Measurements from ENCODE around the gene FKBP14. TPM values are rescaled to one million over a fixed set of nuclear protein-coding genes. Genes with fewer than 3 reads are reported as not detected.

FKBP14 gene
- total and polyA plus RNA-seq, 2 experiments from 2014 or later: 11.8 to 12.9 TPM

- Histone ChIP-seq H3K27ac (ENCODE audit: low read depth) (no peak overlapping the region), H3K27me3 (ENCODE audit: insufficient read depth) (no peaks in the 10 kb centered on the region), H3K4me2 (no peak overlapping the region), H3K9me2 (ENCODE audit: insufficient read depth) (no peaks in the 10 kb centered on the region), H3K4me1 (ENCODE audit: insufficient read depth) (peaks cover 25% of the 10 kb centered on the region), H3K79me2 (replicated peaks; ENCODE audit: insufficient read depth) (peaks cover 84% of the 10 kb centered on the region), H3K4me3 (no peak overlapping the region), H3F3A (replicated peaks; ENCODE audit: low read depth) (no peaks in the 10 kb centered on the region), H2AFZ (no peak overlapping the region), H3K36me3 (ENCODE audit: insufficient read depth) (no peaks in the 10 kb centered on the region), H4K20me1 (replicated peaks; ENCODE audit: insufficient read depth) (peaks cover 44% of the 10 kb centered on the region)
- H3K4me1 Mint-ChIP-seq: peaks cover 7% of the 10 kb centered on the region
- H3K27me3 Mint-ChIP-seq (ENCODE audit: insufficient read depth, low read depth, poor library complexity): no peaks in the 10 kb centered on the region
- H3K36me3 Mint-ChIP-seq (ENCODE audit: low read depth): no peaks in the 10 kb centered on the region
- DNase-seq (ENCODE audit: low spot score) (no peak), ATAC-seq (no peak)
- TF ChIP-seq, protein P1, sequence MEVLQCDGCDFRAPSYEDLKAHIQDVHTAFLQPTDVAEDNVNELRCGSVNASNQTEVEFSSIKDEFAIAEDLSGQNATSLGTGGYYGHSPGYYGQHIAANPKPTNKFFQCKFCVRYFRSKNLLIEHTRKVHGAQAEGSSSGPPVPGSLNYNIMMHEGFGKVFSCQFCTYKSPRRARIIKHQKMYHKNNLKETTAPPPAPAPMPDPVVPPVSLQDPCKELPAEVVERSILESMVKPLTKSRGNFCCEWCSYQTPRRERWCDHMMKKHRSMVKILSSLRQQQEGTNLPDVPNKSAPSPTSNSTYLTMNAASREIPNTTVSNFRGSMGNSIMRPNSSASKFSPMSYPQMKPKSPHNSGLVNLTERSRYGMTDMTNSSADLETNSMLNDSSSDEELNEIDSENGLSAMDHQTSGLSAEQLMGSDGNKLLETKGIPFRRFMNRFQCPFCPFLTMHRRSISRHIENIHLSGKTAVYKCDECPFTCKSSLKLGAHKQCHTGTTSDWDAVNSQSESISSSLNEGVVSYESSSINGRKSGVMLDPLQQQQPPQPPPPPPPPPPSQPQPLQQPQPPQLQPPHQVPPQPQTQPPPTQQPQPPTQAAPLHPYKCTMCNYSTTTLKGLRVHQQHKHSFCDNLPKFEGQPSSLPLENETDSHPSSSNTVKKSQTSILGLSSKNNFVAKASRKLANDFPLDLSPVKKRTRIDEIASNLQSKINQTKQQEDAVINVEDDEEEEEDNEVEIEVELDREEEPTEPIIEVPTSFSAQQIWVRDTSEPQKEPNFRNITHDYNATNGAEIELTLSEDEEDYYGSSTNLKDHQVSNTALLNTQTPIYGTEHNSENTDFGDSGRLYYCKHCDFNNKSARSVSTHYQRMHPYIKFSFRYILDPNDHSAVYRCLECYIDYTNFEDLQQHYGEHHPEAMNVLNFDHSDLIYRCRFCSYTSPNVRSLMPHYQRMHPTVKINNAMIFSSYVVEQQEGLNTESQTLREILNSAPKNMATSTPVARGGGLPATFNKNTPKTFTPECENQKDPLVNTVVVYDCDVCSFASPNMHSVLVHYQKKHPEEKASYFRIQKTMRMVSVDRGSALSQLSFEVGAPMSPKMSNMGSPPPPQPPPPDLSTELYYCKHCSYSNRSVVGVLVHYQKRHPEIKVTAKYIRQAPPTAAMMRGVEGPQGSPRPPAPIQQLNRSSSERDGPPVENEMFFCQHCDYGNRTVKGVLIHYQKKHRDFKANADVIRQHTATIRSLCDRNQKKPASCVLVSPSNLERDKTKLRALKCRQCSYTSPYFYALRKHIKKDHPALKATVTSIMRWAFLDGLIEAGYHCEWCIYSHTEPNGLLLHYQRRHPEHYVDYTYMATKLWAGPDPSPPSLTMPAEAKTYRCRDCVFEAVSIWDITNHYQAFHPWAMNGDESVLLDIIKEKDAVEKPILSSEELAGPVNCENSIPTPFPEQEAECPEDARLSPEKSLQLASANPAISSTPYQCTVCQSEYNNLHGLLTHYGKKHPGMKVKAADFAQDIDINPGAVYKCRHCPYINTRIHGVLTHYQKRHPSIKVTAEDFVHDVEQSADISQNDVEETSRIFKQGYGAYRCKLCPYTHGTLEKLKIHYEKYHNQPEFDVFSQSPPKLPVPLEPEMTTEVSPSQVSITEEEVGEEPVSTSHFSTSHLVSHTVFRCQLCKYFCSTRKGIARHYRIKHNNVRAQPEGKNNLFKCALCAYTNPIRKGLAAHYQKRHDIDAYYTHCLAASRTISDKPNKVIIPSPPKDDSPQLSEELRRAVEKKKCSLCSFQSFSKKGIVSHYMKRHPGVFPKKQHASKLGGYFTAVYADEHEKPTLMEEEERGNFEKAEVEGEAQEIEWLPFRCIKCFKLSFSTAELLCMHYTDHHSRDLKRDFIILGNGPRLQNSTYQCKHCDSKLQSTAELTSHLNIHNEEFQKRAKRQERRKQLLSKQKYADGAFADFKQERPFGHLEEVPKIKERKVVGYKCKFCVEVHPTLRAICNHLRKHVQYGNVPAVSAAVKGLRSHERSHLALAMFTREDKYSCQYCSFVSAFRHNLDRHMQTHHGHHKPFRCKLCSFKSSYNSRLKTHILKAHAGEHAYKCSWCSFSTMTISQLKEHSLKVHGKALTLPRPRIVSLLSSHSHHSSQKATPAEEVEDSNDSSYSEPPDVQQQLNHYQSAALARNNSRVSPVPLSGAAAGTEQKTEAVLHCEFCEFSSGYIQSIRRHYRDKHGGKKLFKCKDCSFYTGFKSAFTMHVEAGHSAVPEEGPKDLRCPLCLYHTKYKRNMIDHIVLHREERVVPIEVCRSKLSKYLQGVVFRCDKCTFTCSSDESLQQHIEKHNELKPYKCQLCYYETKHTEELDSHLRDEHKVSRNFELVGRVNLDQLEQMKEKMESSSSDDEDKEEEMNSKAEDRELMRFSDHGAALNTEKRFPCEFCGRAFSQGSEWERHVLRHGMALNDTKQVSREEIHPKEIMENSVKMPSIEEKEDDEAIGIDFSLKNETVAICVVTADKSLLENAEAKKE (CRISPR knock-in tag; IDR thresholded peaks at IDR 0.05): no peak
- TF ChIP-seq EZH2 (IDR thresholded peaks at IDR 0.05; ENCODE audit: low read depth, unreplicated experiment): no peak
- no peak for TF ChIP-seq ZNF114 (CRISPR knock-in tag; IDR thresholded peaks at IDR 0.05)
- TF ChIP-seq ZNF331 (CRISPR knock-in tag; IDR thresholded peaks at IDR 0.05; ENCODE audit: low read depth): no peak
- TF ChIP-seq, protein P2, sequence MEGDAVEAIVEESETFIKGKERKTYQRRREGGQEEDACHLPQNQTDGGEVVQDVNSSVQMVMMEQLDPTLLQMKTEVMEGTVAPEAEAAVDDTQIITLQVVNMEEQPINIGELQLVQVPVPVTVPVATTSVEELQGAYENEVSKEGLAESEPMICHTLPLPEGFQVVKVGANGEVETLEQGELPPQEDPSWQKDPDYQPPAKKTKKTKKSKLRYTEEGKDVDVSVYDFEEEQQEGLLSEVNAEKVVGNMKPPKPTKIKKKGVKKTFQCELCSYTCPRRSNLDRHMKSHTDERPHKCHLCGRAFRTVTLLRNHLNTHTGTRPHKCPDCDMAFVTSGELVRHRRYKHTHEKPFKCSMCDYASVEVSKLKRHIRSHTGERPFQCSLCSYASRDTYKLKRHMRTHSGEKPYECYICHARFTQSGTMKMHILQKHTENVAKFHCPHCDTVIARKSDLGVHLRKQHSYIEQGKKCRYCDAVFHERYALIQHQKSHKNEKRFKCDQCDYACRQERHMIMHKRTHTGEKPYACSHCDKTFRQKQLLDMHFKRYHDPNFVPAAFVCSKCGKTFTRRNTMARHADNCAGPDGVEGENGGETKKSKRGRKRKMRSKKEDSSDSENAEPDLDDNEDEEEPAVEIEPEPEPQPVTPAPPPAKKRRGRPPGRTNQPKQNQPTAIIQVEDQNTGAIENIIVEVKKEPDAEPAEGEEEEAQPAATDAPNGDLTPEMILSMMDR (conservative IDR thresholded peaks at IDR 0.05; ENCODE audit: low read depth in 2 of 2): no peak
- TF ChIP-seq JUNB (IDR thresholded peaks at IDR 0.05; ENCODE audit: unreplicated experiment): no peak
- TF ChIP-seq NANOG (IDR thresholded peaks at IDR 0.05; ENCODE audit: borderline replicate concordance): no peak
- no peak for TF ChIP-seq CREB1 (CRISPR knock-in tag; IDR thresholded peaks at IDR 0.05; ENCODE audit: low read depth)
- TF ChIP-seq STAT1 (IDR thresholded peaks at IDR 0.05; ENCODE audit: unreplicated experiment): no peak
- no peak for TF ChIP-seq ETS1 (IDR thresholded peaks at IDR 0.05)
- no peak for TF ChIP-seq EZH2phosphoT487 (IDR thresholded peaks at IDR 0.05; ENCODE audit: unreplicated experiment)
- no peak for TF ChIP-seq POLR2AphosphoS5 (IDR thresholded peaks at IDR 0.05; ENCODE audit: low read depth)
- TF ChIP-seq, protein P3, sequence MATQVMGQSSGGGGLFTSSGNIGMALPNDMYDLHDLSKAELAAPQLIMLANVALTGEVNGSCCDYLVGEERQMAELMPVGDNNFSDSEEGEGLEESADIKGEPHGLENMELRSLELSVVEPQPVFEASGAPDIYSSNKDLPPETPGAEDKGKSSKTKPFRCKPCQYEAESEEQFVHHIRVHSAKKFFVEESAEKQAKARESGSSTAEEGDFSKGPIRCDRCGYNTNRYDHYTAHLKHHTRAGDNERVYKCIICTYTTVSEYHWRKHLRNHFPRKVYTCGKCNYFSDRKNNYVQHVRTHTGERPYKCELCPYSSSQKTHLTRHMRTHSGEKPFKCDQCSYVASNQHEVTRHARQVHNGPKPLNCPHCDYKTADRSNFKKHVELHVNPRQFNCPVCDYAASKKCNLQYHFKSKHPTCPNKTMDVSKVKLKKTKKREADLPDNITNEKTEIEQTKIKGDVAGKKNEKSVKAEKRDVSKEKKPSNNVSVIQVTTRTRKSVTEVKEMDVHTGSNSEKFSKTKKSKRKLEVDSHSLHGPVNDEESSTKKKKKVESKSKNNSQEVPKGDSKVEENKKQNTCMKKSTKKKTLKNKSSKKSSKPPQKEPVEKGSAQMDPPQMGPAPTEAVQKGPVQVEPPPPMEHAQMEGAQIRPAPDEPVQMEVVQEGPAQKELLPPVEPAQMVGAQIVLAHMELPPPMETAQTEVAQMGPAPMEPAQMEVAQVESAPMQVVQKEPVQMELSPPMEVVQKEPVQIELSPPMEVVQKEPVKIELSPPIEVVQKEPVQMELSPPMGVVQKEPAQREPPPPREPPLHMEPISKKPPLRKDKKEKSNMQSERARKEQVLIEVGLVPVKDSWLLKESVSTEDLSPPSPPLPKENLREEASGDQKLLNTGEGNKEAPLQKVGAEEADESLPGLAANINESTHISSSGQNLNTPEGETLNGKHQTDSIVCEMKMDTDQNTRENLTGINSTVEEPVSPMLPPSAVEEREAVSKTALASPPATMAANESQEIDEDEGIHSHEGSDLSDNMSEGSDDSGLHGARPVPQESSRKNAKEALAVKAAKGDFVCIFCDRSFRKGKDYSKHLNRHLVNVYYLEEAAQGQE (IDR thresholded peaks at IDR 0.05; ENCODE audit: unreplicated experiment): no peak
- no peaks in the 10 kb centered on the region for H3K9me3 Mint-ChIP-seq
- no peak overlapping the region for H3K27ac Mint-ChIP-seq
- H3K4me3 Mint-ChIP-seq: no peak overlapping the region
These were observed 6.0 kb upstream of the FKBP14 start for GRCh38 chr7:30032310-30033125.
